ENCODE data around the gene MAP1B. TPM values are rescaled to one million over a fixed set of nuclear protein-coding genes. Genes with fewer than 3 reads are reported as not detected.
A peak's percentile ranks its signal among the peaks of the same experiment; 100 is the strongest.

Gene MAP1B
- total RNA-seq, 1 experiment from 2014 or later: 34.6 TPM

- H3K27me3 Mint-ChIP-seq (ENCODE audit: unreplicated experiment): no peaks in the 10 kb centered on the region
- H3K4me1 Mint-ChIP-seq (ENCODE audit: low read depth, unreplicated experiment): peaks cover 5% of the 10 kb centered on the region
- DNase-seq: no peak
- CTCF ChIA-PET: no interaction called here
- no peak for TF ChIP-seq CTCF (IDR thresholded peaks at IDR 0.05; ENCODE audit: unreplicated experiment)
- H3K27ac Mint-ChIP-seq (ENCODE audit: unreplicated experiment): no peak overlapping the region
- H3K4me3 Mint-ChIP-seq (ENCODE audit: low read depth, unreplicated experiment): no peak overlapping the region
- BruUV-seq (replicated peaks): no TSS peak
- H3K9me3 Mint-ChIP-seq (ENCODE audit: low read depth, unreplicated experiment): no peaks in the 10 kb centered on the region
- intact Hi-C loops (cut with micrococcal nuclease; ENCODE audit: unreplicated experiment): no loop called here
- H3K36me3 Mint-ChIP-seq (ENCODE audit: insufficient read depth, unreplicated experiment): no peaks in the 10 kb centered on the region
Measured at GRCh38 chr5:72096602-72097188, 10.6 kb upstream of the MAP1B start.

DNA sequence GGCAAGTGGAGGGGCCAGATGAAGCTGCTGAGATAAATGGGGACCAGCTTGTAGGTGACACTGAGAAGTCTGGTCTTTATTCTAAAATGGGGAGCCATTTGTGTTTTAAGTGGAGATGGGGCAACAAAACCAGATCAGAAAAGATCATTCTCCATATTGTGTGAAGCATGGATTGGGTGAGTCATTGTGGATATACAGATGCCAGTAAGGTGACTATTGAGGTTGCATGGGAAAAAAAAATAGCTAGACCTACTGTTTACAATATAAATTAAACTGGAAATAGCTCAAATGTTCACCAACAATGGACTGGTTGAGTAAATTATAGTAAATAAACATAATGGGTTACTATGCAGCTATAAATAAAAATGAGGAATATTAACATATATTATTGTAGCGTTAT, 5.4 kb upstream of the MAP1B start:
- Mint-ChIP-seq H3K9me3 (ENCODE audit: low read depth, unreplicated experiment) (no peaks in the 10 kb centered on the region), H3K27me3 (ENCODE audit: unreplicated experiment) (peaks cover 26% of the 10 kb centered on the region), H3K4me1 (ENCODE audit: low read depth, unreplicated experiment) (peaks cover 8% of the 10 kb centered on the region), H3K36me3 (ENCODE audit: insufficient read depth, unreplicated experiment) (peaks cover 6% of the 10 kb centered on the region), H3K27ac (ENCODE audit: unreplicated experiment) (no peak overlapping the region), H3K4me3 (ENCODE audit: low read depth, unreplicated experiment) (no peak overlapping the region)
- BruUV-seq (replicated peaks): no TSS peak
- TF ChIP-seq CTCF (IDR thresholded peaks at IDR 0.05; ENCODE audit: unreplicated experiment): no peak
- CTCF ChIA-PET: interaction anchor here (0.8 kb wide), 1 partner anchor 34 kb away, joined by 3 read pairs; no protein-coding TSS in a partner anchor
- intact Hi-C loops (cut with micrococcal nuclease; ENCODE audit: unreplicated experiment): loop anchor here (10.0 kb wide), 2 partner anchors 67 to 167 kb away; no protein-coding TSS in a partner anchor
- no peak for DNase-seq

DNA sequence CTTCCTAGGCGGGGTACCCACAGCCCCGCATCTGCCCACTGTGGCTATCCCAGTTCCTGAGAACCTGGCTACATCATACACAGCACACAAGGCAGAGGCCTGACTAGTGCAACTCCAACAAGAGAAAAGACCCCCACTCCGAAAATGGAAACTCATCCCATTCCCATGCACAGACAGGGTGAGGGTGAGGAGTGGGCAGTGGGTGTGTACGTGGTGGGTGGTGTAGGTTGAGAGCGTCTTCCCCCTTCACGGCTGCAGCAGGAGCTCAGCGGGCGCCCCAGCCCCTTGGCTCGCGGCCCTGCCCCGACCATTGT, 501 bp upstream of the MAP1B start:
- intact Hi-C loops (cut with micrococcal nuclease; ENCODE audit: unreplicated experiment): loop anchor here (10.0 kb wide), 2 partner anchors 72 to 172 kb away; no protein-coding TSS in a partner anchor
- CTCF ChIA-PET: no interaction called here

DNA sequence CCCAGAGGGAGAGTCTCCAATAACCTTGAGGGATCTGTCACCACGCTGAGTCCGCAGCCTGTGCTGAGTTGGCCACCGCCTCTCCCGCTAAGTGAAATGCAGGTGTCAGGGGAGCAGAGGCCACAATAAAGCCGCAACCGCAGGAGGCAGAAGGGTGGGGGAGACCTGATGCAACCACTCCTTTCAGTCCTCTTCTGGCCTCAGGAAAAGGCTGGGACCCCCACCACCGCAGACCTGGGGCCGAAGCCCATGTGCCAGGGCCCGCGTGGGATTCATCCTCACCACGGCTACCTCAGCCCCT, 576 bp downstream of the MAP1B start:
- Mint-ChIP-seq H3K9me3 (ENCODE audit: low read depth, unreplicated experiment) (no peaks in the 10 kb centered on the region), H3K4me3 (ENCODE audit: low read depth, unreplicated experiment) (peak overlapping the region; percentile 94), H3K27ac (ENCODE audit: unreplicated experiment) (peak overlapping the region; percentile 48), H3K27me3 (ENCODE audit: unreplicated experiment) (peaks cover 31% of the 10 kb centered on the region), H3K4me1 (ENCODE audit: low read depth, unreplicated experiment) (no peaks in the 10 kb centered on the region), H3K36me3 (ENCODE audit: insufficient read depth, unreplicated experiment) (peaks cover 29% of the 10 kb centered on the region)
- peak; percentile 43 for DNase-seq
- no peak for TF ChIP-seq CTCF (IDR thresholded peaks at IDR 0.05; ENCODE audit: unreplicated experiment)
- CTCF ChIA-PET: no interaction called here
- BruUV-seq (replicated peaks): no TSS peak
- intact Hi-C loops (cut with micrococcal nuclease; ENCODE audit: unreplicated experiment): loop anchor here (10.0 kb wide), 2 partner anchors 73 to 173 kb away; no protein-coding TSS in a partner anchor

More for the DNA sequence above, 501 bp upstream of the MAP1B start:
- no TSS peak for BruUV-seq (replicated peaks)
- Mint-ChIP-seq H3K36me3 (ENCODE audit: insufficient read depth, unreplicated experiment) (peaks cover 29% of the 10 kb centered on the region), H3K9me3 (ENCODE audit: low read depth, unreplicated experiment) (no peaks in the 10 kb centered on the region), H3K27ac (ENCODE audit: unreplicated experiment) (peak overlapping the region; percentile 60), H3K4me3 (ENCODE audit: low read depth, unreplicated experiment) (peak overlapping the region; percentile 94), H3K27me3 (ENCODE audit: unreplicated experiment) (peaks cover 31% of the 10 kb centered on the region), H3K4me1 (ENCODE audit: low read depth, unreplicated experiment) (peaks cover 2% of the 10 kb centered on the region)
- no peak for DNase-seq
- no peak for TF ChIP-seq CTCF (IDR thresholded peaks at IDR 0.05; ENCODE audit: unreplicated experiment)

All from Calu3 (cell line).